HFFc6 (cell line): ENCODE results near the gene KIF26B. TPM values are rescaled to one million over a fixed set of nuclear protein-coding genes. Genes with fewer than 3 reads are reported as not detected.

Experiments used
- DNase-seq: peaks from one replicate; pipeline ENCODE4 v3.0.0-alpha.2; 2018
- H3K27ac Mint-ChIP-seq: 2 replicates; pipeline ENCODE4 v1.8.0; 2020; ENCODE audit warnings: mild to moderate bottlenecking, mixed read lengths
- H3K27me3 Mint-ChIP-seq: 2 replicates; pipeline ENCODE4 v1.8.0; 2021; ENCODE audit warnings: mild to moderate bottlenecking, moderate library complexity, mixed read lengths; ENCODE audit not compliant: insufficient read depth
- H3K36me3 Mint-ChIP-seq: 2 replicates; pipeline ENCODE4 v1.8.0; 2021; ENCODE audit warnings: low read depth, mixed read lengths
- H3K4me1 Mint-ChIP-seq: 2 replicates; pipeline ENCODE4 v1.8.0; 2020; ENCODE audit warnings: low read depth, mixed read lengths
- H3K4me3 Mint-ChIP-seq: 2 replicates; pipeline ENCODE4 v1.8.0; 2020; ENCODE audit warnings: mild to moderate bottlenecking, moderate library complexity, mixed read lengths
- H3K9me3 Mint-ChIP-seq: 2 replicates; pipeline ENCODE4 v1.8.0; 2020; ENCODE audit warnings: mild to moderate bottlenecking, mixed read lengths
- CTCF ChIP-seq: fragments of 200-600 bp; sonication (generic); IDR thresholded peaks from 2 replicates; pipeline ENCODE4 v1.5.0; 2021; ENCODE audit warnings: antibody characterized with exemption, mild to moderate bottlenecking
- total RNA-seq, 6 experiments: library from RNA; stranded (reverse); fragmentation: NEBNext Ultra II Directional; extraction: Animal tissue kit (Norgen Biotek cat#: 25700); gene quantifications; 2 replicates in 1 of 6; 3 replicates in 5 of 6; pipeline ENCODE4 v1.2.3, GENCODE V29; 2021

KIF26B gene
- total RNA-seq, 6 experiments from 2014 or later, result 4.6 to 7.5 (median 5.5) TPM

GRCh38 chr1:245686446-245687030 lies 531.8 kb downstream of the KIF26B start:
- Mint-ChIP-seq H3K27ac (no peak overlapping the region), H3K4me1 (no peaks in the 10 kb centered on the region), H3K36me3 (no peaks in the 10 kb centered on the region), H3K27me3 (no peaks in the 10 kb centered on the region), H3K9me3 (no peaks in the 10 kb centered on the region), H3K4me3 (no peak overlapping the region)
- no peak for DNase-seq
- no peak for TF ChIP-seq CTCF

GRCh38 chr1:245687152-245687635 lies 532.4 kb downstream of the KIF26B start:
- no peak overlapping the region for H3K4me3 Mint-ChIP-seq
- no peaks in the 10 kb centered on the region for H3K4me1 Mint-ChIP-seq
- no peaks in the 10 kb centered on the region for H3K9me3 Mint-ChIP-seq
- no peak for TF ChIP-seq CTCF
- no peaks in the 10 kb centered on the region for H3K27me3 Mint-ChIP-seq
- H3K36me3 Mint-ChIP-seq, result no peaks in the 10 kb centered on the region
- no peak for DNase-seq
- H3K27ac Mint-ChIP-seq, result no peak overlapping the region

GRCh38 chr1:245687636-245688535 lies 533.1 kb downstream of the KIF26B start:
- H3K36me3 Mint-ChIP-seq, result no peaks in the 10 kb centered on the region

GRCh38 chr1:245688536-245689453 lies 534.0 kb downstream of the KIF26B start:
- H3K9me3 Mint-ChIP-seq, result no peaks in the 10 kb centered on the region
- H3K4me1 Mint-ChIP-seq, result no peaks in the 10 kb centered on the region
- DNase-seq, result no peak
- no peak overlapping the region for H3K4me3 Mint-ChIP-seq
- no peak overlapping the region for H3K27ac Mint-ChIP-seq
- H3K27me3 Mint-ChIP-seq, result no peaks in the 10 kb centered on the region
- H3K36me3 Mint-ChIP-seq, result no peaks in the 10 kb centered on the region
- no peak for TF ChIP-seq CTCF

More at GRCh38 chr1:245687636-245688535, 533.1 kb downstream of the KIF26B start:
- H3K4me1 Mint-ChIP-seq, result no peaks in the 10 kb centered on the region
- H3K27me3 Mint-ChIP-seq, result no peaks in the 10 kb centered on the region
- no peak overlapping the region for H3K27ac Mint-ChIP-seq
- no peak overlapping the region for H3K4me3 Mint-ChIP-seq
- TF ChIP-seq CTCF, result no peak; the same call in 1 of the 2 replicates
- DNase-seq, result no peak
- H3K9me3 Mint-ChIP-seq, result no peaks in the 10 kb centered on the region

GRCh38 chr1:245690156-245690690 lies 535.4 kb downstream of the KIF26B start:
- H3K4me3 Mint-ChIP-seq, result no peak overlapping the region
- no peak for TF ChIP-seq CTCF
- no peaks in the 10 kb centered on the region for H3K4me1 Mint-ChIP-seq
- H3K27ac Mint-ChIP-seq, result no peak overlapping the region
- no peak for DNase-seq
- H3K36me3 Mint-ChIP-seq, result no peaks in the 10 kb centered on the region
- H3K9me3 Mint-ChIP-seq, result no peaks in the 10 kb centered on the region
- H3K27me3 Mint-ChIP-seq, result no peaks in the 10 kb centered on the region
